Astrocyte (in vitro differentiated cells and primary cell): ENCODE data around the gene IFITM5.

Experiments
- EZH2 ChIP-seq: IDR thresholded peaks from 2 replicates; pipeline ENCODE4 v1.6.1; 2012; ENCODE audit warnings: mild to moderate bottlenecking, low read length, inconsistent platforms; ENCODE audit not compliant: insufficient read depth
- TF ChIP-seq, protein P1 (sequence below): IDR thresholded peaks from 2 replicates; pipeline ENCODE4 v1.5.1; 2011; ENCODE audit warnings: low read depth, mild to moderate bottlenecking, inconsistent platforms, low read length, moderate library complexity; ENCODE audit not compliant: insufficient read depth

DNA sequence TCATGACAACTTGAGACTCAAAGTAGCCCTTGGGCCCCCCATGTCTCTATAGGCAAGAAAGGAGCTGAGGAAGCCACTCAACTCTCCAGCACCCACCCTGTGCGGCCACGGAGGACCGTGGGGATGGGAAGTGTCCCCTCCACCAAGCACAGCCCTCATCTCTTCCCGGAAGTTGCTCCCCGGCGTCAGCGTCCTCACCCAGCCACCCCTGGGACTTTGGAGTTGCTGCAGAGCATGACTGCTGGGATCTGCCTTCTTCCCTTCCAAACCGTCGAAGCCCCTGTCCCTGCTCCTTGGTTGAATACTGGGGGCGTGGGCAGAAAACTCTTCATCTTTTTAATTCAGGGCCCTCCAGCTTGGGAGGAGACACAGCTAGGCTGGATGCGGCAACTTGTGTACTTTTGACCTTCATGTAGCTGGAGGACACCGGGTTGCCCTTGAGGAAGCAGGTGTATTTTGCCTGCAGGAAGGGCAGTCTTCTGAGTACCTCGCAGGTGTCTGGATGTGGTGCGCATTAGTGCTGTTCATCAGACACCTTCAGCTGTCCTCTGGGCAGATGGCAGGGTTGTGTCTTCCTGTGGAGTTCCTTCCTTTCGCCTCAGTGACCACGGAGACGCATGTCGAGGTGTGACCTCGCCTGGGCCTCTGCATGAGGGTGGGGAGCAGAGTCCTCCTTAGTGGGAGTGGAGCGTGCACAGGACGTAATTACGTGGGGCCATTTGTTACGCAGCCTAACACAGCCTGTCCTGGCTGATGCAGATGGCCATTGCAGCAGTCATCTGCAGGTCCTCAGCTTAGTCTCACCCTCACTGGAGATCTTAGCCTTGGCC is 33.5 kb upstream of the IFITM5 start:
- TF ChIP-seq, protein P1, sequence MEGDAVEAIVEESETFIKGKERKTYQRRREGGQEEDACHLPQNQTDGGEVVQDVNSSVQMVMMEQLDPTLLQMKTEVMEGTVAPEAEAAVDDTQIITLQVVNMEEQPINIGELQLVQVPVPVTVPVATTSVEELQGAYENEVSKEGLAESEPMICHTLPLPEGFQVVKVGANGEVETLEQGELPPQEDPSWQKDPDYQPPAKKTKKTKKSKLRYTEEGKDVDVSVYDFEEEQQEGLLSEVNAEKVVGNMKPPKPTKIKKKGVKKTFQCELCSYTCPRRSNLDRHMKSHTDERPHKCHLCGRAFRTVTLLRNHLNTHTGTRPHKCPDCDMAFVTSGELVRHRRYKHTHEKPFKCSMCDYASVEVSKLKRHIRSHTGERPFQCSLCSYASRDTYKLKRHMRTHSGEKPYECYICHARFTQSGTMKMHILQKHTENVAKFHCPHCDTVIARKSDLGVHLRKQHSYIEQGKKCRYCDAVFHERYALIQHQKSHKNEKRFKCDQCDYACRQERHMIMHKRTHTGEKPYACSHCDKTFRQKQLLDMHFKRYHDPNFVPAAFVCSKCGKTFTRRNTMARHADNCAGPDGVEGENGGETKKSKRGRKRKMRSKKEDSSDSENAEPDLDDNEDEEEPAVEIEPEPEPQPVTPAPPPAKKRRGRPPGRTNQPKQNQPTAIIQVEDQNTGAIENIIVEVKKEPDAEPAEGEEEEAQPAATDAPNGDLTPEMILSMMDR, result no peak
- TF ChIP-seq EZH2, result no peak
